C4-2B (cell line): ENCODE results near the gene KCNC1.

Experiments
- ZFX ChIP-seq: fragments of 450-650 bp; IDR thresholded peaks from 2 replicates; pipeline ENCODE4 v1.6.1; 2017
- TF ChIP-seq, protein P1 (sequence below): fragments of 450-650 bp; conservative IDR thresholded peaks from 2 replicates; pipeline ENCODE4 v1.5.1; 2017; ENCODE audit warnings: mild to moderate bottlenecking

GRCh38 chr11:17807034-17807433 lies 72.5 kb downstream of the KCNC1 start:
- TF ChIP-seq, protein P1, sequence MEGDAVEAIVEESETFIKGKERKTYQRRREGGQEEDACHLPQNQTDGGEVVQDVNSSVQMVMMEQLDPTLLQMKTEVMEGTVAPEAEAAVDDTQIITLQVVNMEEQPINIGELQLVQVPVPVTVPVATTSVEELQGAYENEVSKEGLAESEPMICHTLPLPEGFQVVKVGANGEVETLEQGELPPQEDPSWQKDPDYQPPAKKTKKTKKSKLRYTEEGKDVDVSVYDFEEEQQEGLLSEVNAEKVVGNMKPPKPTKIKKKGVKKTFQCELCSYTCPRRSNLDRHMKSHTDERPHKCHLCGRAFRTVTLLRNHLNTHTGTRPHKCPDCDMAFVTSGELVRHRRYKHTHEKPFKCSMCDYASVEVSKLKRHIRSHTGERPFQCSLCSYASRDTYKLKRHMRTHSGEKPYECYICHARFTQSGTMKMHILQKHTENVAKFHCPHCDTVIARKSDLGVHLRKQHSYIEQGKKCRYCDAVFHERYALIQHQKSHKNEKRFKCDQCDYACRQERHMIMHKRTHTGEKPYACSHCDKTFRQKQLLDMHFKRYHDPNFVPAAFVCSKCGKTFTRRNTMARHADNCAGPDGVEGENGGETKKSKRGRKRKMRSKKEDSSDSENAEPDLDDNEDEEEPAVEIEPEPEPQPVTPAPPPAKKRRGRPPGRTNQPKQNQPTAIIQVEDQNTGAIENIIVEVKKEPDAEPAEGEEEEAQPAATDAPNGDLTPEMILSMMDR: no peak
- TF ChIP-seq ZFX: no peak
